Memory B cell (primary cell): ENCODE measurements around the gene ZNF892.

ENCODE experiments used
- ATAC-seq: fragments of 150-1000 bp; cut with Tn5 transposase; 2 replicates; pipeline ENCODE4 v1.10.0; 2021; ENCODE audit warnings: low read depth, mild to moderate bottlenecking, moderate library complexity
- DNase-seq, 2 donors: peaks; one replicate each; pipeline ENCODE4 v3.0.0; 2022; ENCODE audit warnings: low spot score in 2 of 2
- H3K27ac Mint-ChIP-seq: one replicate; pipeline ENCODE4 v1.8.0; 2022; ENCODE audit warnings: mild to moderate bottlenecking, moderate library complexity, mixed read lengths
- H3K27me3 Mint-ChIP-seq: one replicate; pipeline ENCODE4 v1.8.0; 2022; ENCODE audit warnings: mixed read lengths
- H3K36me3 Mint-ChIP-seq: one replicate; pipeline ENCODE4 v1.8.0; 2022; ENCODE audit warnings: mild to moderate bottlenecking, mixed read lengths
- H3K4me1 Mint-ChIP-seq: one replicate; pipeline ENCODE4 v1.8.0; 2022; ENCODE audit warnings: mixed read lengths
- H3K4me3 Mint-ChIP-seq: one replicate; pipeline ENCODE4 v1.8.0; 2022; ENCODE audit warnings: mild to moderate bottlenecking, moderate library complexity, mixed read lengths
- H3K9me3 Mint-ChIP-seq: one replicate; pipeline ENCODE4 v1.8.0; 2022; ENCODE audit warnings: mixed read lengths

Gene ZNF892

GRCh38 chr2:95207111-95207961 lies at the start of gene ZNF892:
Gene ZNF892, plus strand, starts transcription at chr2:95207521. Its CDS starts 295 bp downstream, at chr2:95207816.
- H3K9me3 Mint-ChIP-seq, result peaks cover 11% of the 10 kb centered on the region
- H3K4me3 Mint-ChIP-seq, result peak within 1 kb of the TSS; percentile 95
- H3K4me1 Mint-ChIP-seq, result peaks cover 14% of the 10 kb centered on the region
- ATAC-seq (peak; percentile 93), DNase-seq (peak; percentile 61 to 80)
- H3K36me3 Mint-ChIP-seq, result peaks cover 34% of the 10 kb centered on the region
- H3K27ac Mint-ChIP-seq, result peak within 1 kb of the TSS; percentile 92
- no peaks in the 10 kb centered on the region for H3K27me3 Mint-ChIP-seq

GRCh38 chr2:95158441-95158840 lies 48.9 kb upstream of the ZNF892 start:
- H3K4me3 Mint-ChIP-seq, result peak overlapping the region; percentile 84
- peaks cover 30% of the 10 kb centered on the region for H3K36me3 Mint-ChIP-seq
- no peaks in the 10 kb centered on the region for H3K27me3 Mint-ChIP-seq
- DNase-seq (no peak), ATAC-seq (no peak)
- peaks cover 5% of the 10 kb centered on the region for H3K9me3 Mint-ChIP-seq
- H3K4me1 Mint-ChIP-seq, result peaks cover 8% of the 10 kb centered on the region
- no peak overlapping the region for H3K27ac Mint-ChIP-seq

GRCh38 chr2:95158891-95159619 lies 48.3 kb upstream of the ZNF892 start:
- ATAC-seq (peak; percentile 54), DNase-seq (peak; percentile 5 to 32)
- Mint-ChIP-seq H3K27ac (no peak overlapping the region), H3K4me3 (peak overlapping the region; percentile 84), H3K36me3 (peaks cover 25% of the 10 kb centered on the region), H3K27me3 (no peaks in the 10 kb centered on the region), H3K9me3 (peaks cover 5% of the 10 kb centered on the region), H3K4me1 (peaks cover 8% of the 10 kb centered on the region)

- no peaks in the 10 kb centered on the region for H3K27me3 Mint-ChIP-seq
- H3K4me1 Mint-ChIP-seq, result peaks cover 11% of the 10 kb centered on the region
- peaks cover 17% of the 10 kb centered on the region for H3K36me3 Mint-ChIP-seq
- DNase-seq, result peak; percentile 63 to 69
- peaks cover 6% of the 10 kb centered on the region for H3K9me3 Mint-ChIP-seq
- peak within 1 kb of the TSS; percentile 56 for H3K27ac Mint-ChIP-seq
- H3K4me3 Mint-ChIP-seq, result peak within 1 kb of the TSS; percentile 90
- peak; percentile 92 for ATAC-seq
These were observed 47.5 kb upstream of the ZNF892 start, which contains the start of gene ZNF514 for GRCh38 chr2:95159690-95160449. Gene ZNF514, minus strand, starts transcription at chr2:95159848. Its CDS starts 6,595 bp downstream, at chr2:95153253.

GRCh38 chr2:95165030-95165370 lies 42.3 kb upstream of the ZNF892 start:
- ATAC-seq (peak; percentile 4), DNase-seq (no peak)
- H3K9me3 Mint-ChIP-seq, result peaks cover 7% of the 10 kb centered on the region
- peak overlapping the region; percentile 100 for H3K4me3 Mint-ChIP-seq
- H3K36me3 Mint-ChIP-seq, result peaks cover 6% of the 10 kb centered on the region
- peak overlapping the region; percentile 99 for H3K27ac Mint-ChIP-seq
- H3K4me1 Mint-ChIP-seq, result peaks cover 25% of the 10 kb centered on the region
- H3K27me3 Mint-ChIP-seq, result no peaks in the 10 kb centered on the region

GRCh38 chr2:95165371-95166064 lies 41.8 kb upstream of the ZNF892 start, which contains the start of gene ZNF2:
Gene ZNF2, plus strand, starts transcription at chr2:95165809. Its CDS starts 10,418 bp downstream, at chr2:95176227.
- Mint-ChIP-seq H3K4me1 (peaks cover 22% of the 10 kb centered on the region), H3K9me3 (peaks cover 7% of the 10 kb centered on the region), H3K36me3 (peaks cover 6% of the 10 kb centered on the region), H3K27ac (peak within 1 kb of the TSS; percentile 99), H3K4me3 (peak within 1 kb of the TSS; percentile 100), H3K27me3 (no peaks in the 10 kb centered on the region)
- peak; percentile 95 for ATAC-seq
- DNase-seq, result peak; percentile 89 to 91

- H3K27ac Mint-ChIP-seq, result peak overlapping the region; percentile 99
- peaks cover 6% of the 10 kb centered on the region for H3K36me3 Mint-ChIP-seq
- peaks cover 7% of the 10 kb centered on the region for H3K9me3 Mint-ChIP-seq
- peak overlapping the region; percentile 100 for H3K4me3 Mint-ChIP-seq
- ATAC-seq (peak; percentile 2), DNase-seq (no peak)
- peaks cover 22% of the 10 kb centered on the region for H3K4me1 Mint-ChIP-seq
- H3K27me3 Mint-ChIP-seq, result no peaks in the 10 kb centered on the region
These were observed 41.1 kb upstream of the ZNF892 start for GRCh38 chr2:95166065-95166763.

GRCh38 chr2:95171902-95172301 lies 35.4 kb upstream of the ZNF892 start:
- peaks cover 2% of the 10 kb centered on the region for H3K9me3 Mint-ChIP-seq
- no peak for ATAC-seq
- H3K27me3 Mint-ChIP-seq, result no peaks in the 10 kb centered on the region
- peaks cover 14% of the 10 kb centered on the region for H3K36me3 Mint-ChIP-seq
- H3K4me1 Mint-ChIP-seq, result peaks cover 10% of the 10 kb centered on the region
- no peak overlapping the region for H3K4me3 Mint-ChIP-seq
- DNase-seq, result no peak
- peak overlapping the region; percentile 45 for H3K27ac Mint-ChIP-seq

GRCh38 chr2:95174031-95174542 lies 33.2 kb upstream of the ZNF892 start:
- H3K4me1 Mint-ChIP-seq, result peaks cover 7% of the 10 kb centered on the region
- no peak overlapping the region for H3K4me3 Mint-ChIP-seq
- peaks cover 25% of the 10 kb centered on the region for H3K36me3 Mint-ChIP-seq
- no peak for ATAC-seq
- no peaks in the 10 kb centered on the region for H3K27me3 Mint-ChIP-seq
- DNase-seq, result no peak
- H3K27ac Mint-ChIP-seq, result no peak overlapping the region
- H3K9me3 Mint-ChIP-seq, result no peaks in the 10 kb centered on the region

GRCh38 chr2:95179451-95179850 lies 27.9 kb upstream of the ZNF892 start:
- no peak for DNase-seq
- H3K27ac Mint-ChIP-seq, result no peak overlapping the region
- H3K9me3 Mint-ChIP-seq, result peaks cover 12% of the 10 kb centered on the region
- no peaks in the 10 kb centered on the region for H3K27me3 Mint-ChIP-seq
- peaks cover 62% of the 10 kb centered on the region for H3K36me3 Mint-ChIP-seq
- H3K4me3 Mint-ChIP-seq, result no peak overlapping the region
- peaks cover 2% of the 10 kb centered on the region for H3K4me1 Mint-ChIP-seq
- ATAC-seq, result no peak

GRCh38 chr2:95181774-95182173 lies 25.5 kb upstream of the ZNF892 start:
- Mint-ChIP-seq H3K4me3 (no peak overlapping the region), H3K27me3 (no peaks in the 10 kb centered on the region), H3K4me1 (no peaks in the 10 kb centered on the region), H3K36me3 (peaks cover 55% of the 10 kb centered on the region), H3K9me3 (peaks cover 16% of the 10 kb centered on the region), H3K27ac (no peak overlapping the region)
- ATAC-seq (no peak), DNase-seq (no peak)

- Mint-ChIP-seq H3K27ac (no peak overlapping the region), H3K9me3 (peaks cover 15% of the 10 kb centered on the region), H3K27me3 (peaks cover 7% of the 10 kb centered on the region), H3K4me1 (no peaks in the 10 kb centered on the region), H3K36me3 (peaks cover 30% of the 10 kb centered on the region), H3K4me3 (no peak overlapping the region)
- DNase-seq (no peak), ATAC-seq (no peak)
These were observed 22.1 kb upstream of the ZNF892 start for GRCh38 chr2:95185197-95185596.
